ENCODE measurements around the gene NEK6. TPM values are rescaled to one million over a fixed set of nuclear protein-coding genes. Genes with fewer than 3 reads are reported as not detected.

NEK6 gene
- total and polyA plus RNA-seq, 9 of the 15 experiments (the other 6 are each of a cell fraction or from before 2014, with no cell fraction given): 3.1 to 19.0 (median 8.4) TPM

- TF ChIP-seq, protein P1, sequence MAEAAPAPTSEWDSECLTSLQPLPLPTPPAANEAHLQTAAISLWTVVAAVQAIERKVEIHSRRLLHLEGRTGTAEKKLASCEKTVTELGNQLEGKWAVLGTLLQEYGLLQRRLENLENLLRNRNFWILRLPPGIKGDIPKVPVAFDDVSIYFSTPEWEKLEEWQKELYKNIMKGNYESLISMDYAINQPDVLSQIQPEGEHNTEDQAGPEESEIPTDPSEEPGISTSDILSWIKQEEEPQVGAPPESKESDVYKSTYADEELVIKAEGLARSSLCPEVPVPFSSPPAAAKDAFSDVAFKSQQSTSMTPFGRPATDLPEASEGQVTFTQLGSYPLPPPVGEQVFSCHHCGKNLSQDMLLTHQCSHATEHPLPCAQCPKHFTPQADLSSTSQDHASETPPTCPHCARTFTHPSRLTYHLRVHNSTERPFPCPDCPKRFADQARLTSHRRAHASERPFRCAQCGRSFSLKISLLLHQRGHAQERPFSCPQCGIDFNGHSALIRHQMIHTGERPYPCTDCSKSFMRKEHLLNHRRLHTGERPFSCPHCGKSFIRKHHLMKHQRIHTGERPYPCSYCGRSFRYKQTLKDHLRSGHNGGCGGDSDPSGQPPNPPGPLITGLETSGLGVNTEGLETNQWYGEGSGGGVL (CRISPR knock-in tag; IDR thresholded peaks at IDR 0.05): no peak
- no peak for TF ChIP-seq POLR2AphosphoS2 (IDR thresholded peaks at IDR 0.05; ENCODE audit: low read length)
- TF ChIP-seq HMGN3 (IDR thresholded peaks at IDR 0.05; ENCODE audit: borderline replicate concordance, extremely low read depth, insufficient read length, low read depth, low read length): no peak
- no peak for TF ChIP-seq CCNT2 (IDR thresholded peaks at IDR 0.05; ENCODE audit: borderline replicate concordance, extremely low read depth, insufficient read length, low read depth, low read length)
- TF ChIP-seq ZNF766 (CRISPR knock-in tag; conservative IDR thresholded peaks at IDR 0.05): peak; percentile 65; the same call in 1 of the 2 replicates
- TF ChIP-seq MYNN (IDR thresholded peaks at IDR 0.05): no peak
- no peak for TF ChIP-seq MYNN (CRISPR knock-in tag; IDR thresholded peaks at IDR 0.05)
- no peak for TF ChIP-seq ZBTB12 (CRISPR knock-in tag; IDR thresholded peaks at IDR 0.05)
- TF ChIP-seq SIN3B (IDR thresholded peaks at IDR 0.05; ENCODE audit: low read depth): no peak
- peak; percentile 78 for TF ChIP-seq CEBPG (CRISPR knock-in tag; IDR thresholded peaks at IDR 0.05)
- TF ChIP-seq CEBPG (tag; conservative IDR thresholded peaks at IDR 0.05 in 1 of 2, IDR thresholded peaks at IDR 0.05 in 1 of 2): peak in 1 of 2 experiments; percentile 49; a peak in 2 of 4 replicates
- peak; percentile 77 for TF ChIP-seq PKNOX1 (IDR thresholded peaks at IDR 0.05)
- peak; percentile 80; the same call in 1 of the 2 replicates for TF ChIP-seq NBN (IDR thresholded peaks at IDR 0.05; ENCODE audit: low read depth)
- TF ChIP-seq ARID3B (CRISPR knock-in tag; IDR thresholded peaks at IDR 0.05; ENCODE audit: borderline replicate concordance): no peak
- TF ChIP-seq SMARCA4 (IDR thresholded peaks at IDR 0.05): peak; percentile 70
- no peak for TF ChIP-seq PTBP1 (IDR thresholded peaks at IDR 0.05; ENCODE audit: low read depth, low read length)
- TF ChIP-seq, protein P2, sequence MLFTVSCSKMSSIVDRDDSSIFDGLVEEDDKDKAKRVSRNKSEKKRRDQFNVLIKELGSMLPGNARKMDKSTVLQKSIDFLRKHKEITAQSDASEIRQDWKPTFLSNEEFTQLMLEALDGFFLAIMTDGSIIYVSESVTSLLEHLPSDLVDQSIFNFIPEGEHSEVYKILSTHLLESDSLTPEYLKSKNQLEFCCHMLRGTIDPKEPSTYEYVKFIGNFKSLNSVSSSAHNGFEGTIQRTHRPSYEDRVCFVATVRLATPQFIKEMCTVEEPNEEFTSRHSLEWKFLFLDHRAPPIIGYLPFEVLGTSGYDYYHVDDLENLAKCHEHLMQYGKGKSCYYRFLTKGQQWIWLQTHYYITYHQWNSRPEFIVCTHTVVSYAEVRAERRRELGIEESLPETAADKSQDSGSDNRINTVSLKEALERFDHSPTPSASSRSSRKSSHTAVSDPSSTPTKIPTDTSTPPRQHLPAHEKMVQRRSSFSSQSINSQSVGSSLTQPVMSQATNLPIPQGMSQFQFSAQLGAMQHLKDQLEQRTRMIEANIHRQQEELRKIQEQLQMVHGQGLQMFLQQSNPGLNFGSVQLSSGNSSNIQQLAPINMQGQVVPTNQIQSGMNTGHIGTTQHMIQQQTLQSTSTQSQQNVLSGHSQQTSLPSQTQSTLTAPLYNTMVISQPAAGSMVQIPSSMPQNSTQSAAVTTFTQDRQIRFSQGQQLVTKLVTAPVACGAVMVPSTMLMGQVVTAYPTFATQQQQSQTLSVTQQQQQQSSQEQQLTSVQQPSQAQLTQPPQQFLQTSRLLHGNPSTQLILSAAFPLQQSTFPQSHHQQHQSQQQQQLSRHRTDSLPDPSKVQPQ (CRISPR knock-in tag; IDR thresholded peaks at IDR 0.05; ENCODE audit: borderline replicate concordance): no peak
- TF ChIP-seq SMARCC2 (IDR thresholded peaks at IDR 0.05; ENCODE audit: low read depth): no peak
- 0 out of 2 replicates have a peak, but pooled peaks have one; percentile 60 for TF ChIP-seq XRCC5 (IDR thresholded peaks at IDR 0.05; ENCODE audit: low read depth, low read length)
- TF ChIP-seq SMARCE1 (IDR thresholded peaks at IDR 0.05): 0 out of 2 replicates have a peak, but pooled peaks have one; percentile 31
Measured at GRCh38 chr9:124388275-124389048, 130.7 kb downstream of the NEK6 start (continued).

Measured in K562 (cell line).